Neural cell (in vitro differentiated cells): ENCODE data around the gene C11orf91. TPM values are rescaled to one million over a fixed set of nuclear protein-coding genes. Genes with fewer than 3 reads are reported as not detected.

Experiments used
- H2AFZ ChIP-seq: fragments of 200-600, 300-800 bp; sonication (generic), shearing (Covaris generic); 2 replicates; pipeline ENCODE4 v1.6.0; 2014; ENCODE audit warnings: low read depth, mild to moderate bottlenecking, antibody characterized with exemption, low read length, moderate library complexity
- H3F3A ChIP-seq: fragments of 200-600 bp; shearing (Covaris generic); 2 replicates; pipeline ENCODE4 v1.6.1; 2016; ENCODE audit warnings: mild to moderate bottlenecking, moderate library complexity, mixed read lengths, antibody characterized with exemption, low read length; ENCODE audit not compliant: insufficient read depth, poor library complexity, severe bottlenecking
- H3K27ac ChIP-seq: fragments of 200-600, 300-800 bp; sonication (generic), shearing (Covaris generic); 2 replicates; pipeline ENCODE4 v1.5.1; 2014; ENCODE audit warnings: mild to moderate bottlenecking, low read length, moderate library complexity
- H3K27me3 ChIP-seq: fragments of 300-800, 200-600 bp; sonication (generic), shearing (Covaris generic); 2 replicates; pipeline ENCODE4 v1.6.0; 2014; ENCODE audit warnings: mild to moderate bottlenecking, low read depth, low read length, moderate library complexity; ENCODE audit not compliant: insufficient read depth
- H3K36me3 ChIP-seq: fragments of 300-800, 200-600 bp; sonication (generic), shearing (Covaris generic); 2 replicates; pipeline ENCODE4 v1.5.1; 2014; ENCODE audit warnings: mild to moderate bottlenecking, antibody characterized with exemption, low read length, moderate library complexity; ENCODE audit not compliant: insufficient read depth
- H3K4me2 ChIP-seq: fragments of 300-800, 200-600 bp; sonication (generic), shearing (Covaris generic); 2 replicates; pipeline ENCODE4 v1.6.0; 2014; ENCODE audit warnings: mild to moderate bottlenecking, low read length
- H3K4me3 ChIP-seq: fragments of 300-800, 200-600 bp; sonication (generic), shearing (Covaris generic); 2 replicates; pipeline ENCODE4 v1.5.1; 2014; ENCODE audit warnings: mild to moderate bottlenecking, low read length, moderate library complexity
- H3K79me2 ChIP-seq: fragments of 200-600 bp; shearing (Covaris generic); replicated peaks from 2 replicates; pipeline ENCODE4 v1.6.0; 2014; ENCODE audit warnings: mild to moderate bottlenecking, low read length, moderate library complexity; ENCODE audit not compliant: insufficient read depth
- H3K9ac ChIP-seq: fragments of 300-800, 200-600 bp; sonication (generic), shearing (Covaris generic); 2 replicates; pipeline ENCODE4 v1.6.1; 2016; ENCODE audit warnings: mild to moderate bottlenecking, low read length, mixed read lengths
- H3K9me2 ChIP-seq: fragments of 200-600 bp; shearing (Covaris generic); 2 replicates; pipeline ENCODE4 v1.6.1; 2016; ENCODE audit warnings: mild to moderate bottlenecking, low read length, mixed read lengths; ENCODE audit not compliant: insufficient read depth
- H3K9me3 ChIP-seq: fragments of 200-600, 300-800 bp; sonication (generic), shearing (Covaris generic); 2 replicates; pipeline ENCODE4 v1.6.1; 2016; ENCODE audit warnings: mild to moderate bottlenecking, mixed run types, low read length, moderate library complexity, mixed read lengths
- H4K20me1 ChIP-seq: fragments of 200-600 bp; shearing (Covaris generic); 2 replicates; pipeline ENCODE4 v1.6.1; 2016; ENCODE audit warnings: mild to moderate bottlenecking, mixed run types; ENCODE audit not compliant: insufficient read depth
- CTCF ChIP-seq: fragments of 450-650 bp; IDR thresholded peaks from 2 replicates; pipeline ENCODE4 v1.5.1; 2014; ENCODE audit warnings: antibody characterized with exemption, mild to moderate bottlenecking, moderate library complexity; ENCODE audit not compliant: poor library complexity, severe bottlenecking
- EP300 ChIP-seq: fragments of 450-650 bp; conservative IDR thresholded peaks from 2 replicates; pipeline ENCODE4 v1.6.1; 2014; ENCODE audit warnings: antibody characterized with exemption, mild to moderate bottlenecking, moderate library complexity; ENCODE audit not compliant: poor library complexity, severe bottlenecking
- EZH2 ChIP-seq: fragments of 200-600, 300-800 bp; shearing (Covaris generic), sonication (generic); IDR thresholded peaks from 2 replicates; pipeline ENCODE4 v1.6.1; 2014; ENCODE audit warnings: antibody characterized with exemption, low read length, borderline replicate concordance, mild to moderate bottlenecking; ENCODE audit not compliant: insufficient read depth, poor library complexity, severe bottlenecking
- MXI1 ChIP-seq: fragments of 450-650 bp; conservative IDR thresholded peaks from 2 replicates; pipeline ENCODE4 v1.6.1; 2014; ENCODE audit warnings: antibody characterized with exemption, mild to moderate bottlenecking; ENCODE audit not compliant: poor library complexity, severe bottlenecking
- POLR2AphosphoS5 ChIP-seq: IDR thresholded peaks from 2 replicates; pipeline ENCODE4 v1.6.1; 2012
- RAD21 ChIP-seq: fragments of 450-650 bp; conservative IDR thresholded peaks from 2 replicates; pipeline ENCODE4 v1.6.1; 2014; ENCODE audit warnings: antibody characterized with exemption, mild to moderate bottlenecking, moderate library complexity
- REST ChIP-seq: IDR thresholded peaks from 2 replicates; pipeline ENCODE4 v1.6.1; 2012; ENCODE audit warnings: borderline replicate concordance
- SMC3 ChIP-seq: fragments of 450-650 bp; conservative IDR thresholded peaks from 2 replicates; pipeline ENCODE4 v1.6.1; 2014; ENCODE audit warnings: antibody characterized with exemption, mild to moderate bottlenecking, moderate library complexity; ENCODE audit not compliant: poor library complexity
- TAF1 ChIP-seq: IDR thresholded peaks from 2 replicates; pipeline ENCODE4 v1.6.1; 2012; ENCODE audit warnings: low read depth
- polyA plus RNA-seq: library from polyadenylated mRNA; depleted of rRNA; stranded (reverse); fragments of >200 nt; gene quantifications from 2 replicates; pipeline ENCODE4 v1.2.3, GENCODE V29; 2014

C11orf91 gene
- polyA plus RNA-seq, 1 donor from 2014 or later, result not detected

GRCh38 chr11:33685082-33685481 lies 15.5 kb downstream of the C11orf91 start:
- no peaks in the 10 kb centered on the region for H4K20me1 ChIP-seq
- H3K4me3 ChIP-seq, result no peak overlapping the region
- H3K4me2 ChIP-seq, result no peak overlapping the region
- no peaks in the 10 kb centered on the region for H3K36me3 ChIP-seq
- H3K79me2 ChIP-seq, result no peaks in the 10 kb centered on the region
- no peaks in the 10 kb centered on the region for H3K9me3 ChIP-seq
- no peak overlapping the region for H2AFZ ChIP-seq
- H3K27ac ChIP-seq, result no peak overlapping the region
- H3K9ac ChIP-seq, result no peak overlapping the region
- no peaks in the 10 kb centered on the region for H3K9me2 ChIP-seq
- TF ChIP-seq TAF1, result no peak
- TF ChIP-seq CTCF, result no peak
- H3K27me3 ChIP-seq, result no peaks in the 10 kb centered on the region
- H3F3A ChIP-seq, result no peaks in the 10 kb centered on the region

- Histone ChIP-seq H4K20me1 (no peaks in the 10 kb centered on the region), H3F3A (no peaks in the 10 kb centered on the region), H3K79me2 (no peaks in the 10 kb centered on the region), H3K9me2 (no peaks in the 10 kb centered on the region), H3K36me3 (no peaks in the 10 kb centered on the region), H2AFZ (no peak overlapping the region), H3K9me3 (no peaks in the 10 kb centered on the region), H3K9ac (no peak overlapping the region), H3K27ac (no peak overlapping the region), H3K4me2 (no peak overlapping the region), H3K4me3 (no peak overlapping the region), H3K27me3 (no peaks in the 10 kb centered on the region)
- no peak for TF ChIP-seq CTCF
- TF ChIP-seq EZH2, result no peak
- no peak for TF ChIP-seq SMC3
- no peak for TF ChIP-seq REST
- TF ChIP-seq RAD21, result no peak
- no peak for TF ChIP-seq EP300
- TF ChIP-seq TAF1, result no peak
- TF ChIP-seq MXI1, result no peak
- TF ChIP-seq POLR2AphosphoS5, result no peak
Measured at GRCh38 chr11:33684003-33684706, 16.5 kb downstream of the C11orf91 start.
